ENCODE data around the gene NDUFC2. TPM values are rescaled to one million over a fixed set of nuclear protein-coding genes. Genes with fewer than 3 reads are reported as not detected.

The NDUFC2 gene
- total RNA-seq, 6 experiments from 2014 or later: 330 to 476 (median 410) TPM

GRCh38 chr11:78022397-78023396, 57.0 kb downstream of the NDUFC2 start, which contains the start of gene KCTD14:
TSS of gene KCTD14 (minus strand) at chr11:78023276. CDS start at chr11:78023249, 27 bp downstream.
- H3K27ac Mint-ChIP-seq: peak within 1 kb of the TSS; percentile 10; the same call in 1 of the 2 replicates
- no peak for DNase-seq

GRCh38 chr11:78021611-78022010, 58.1 kb downstream of the NDUFC2 start:
- no peaks in the 10 kb centered on the region for H3K36me3 Mint-ChIP-seq (ENCODE audit: low read depth)
- H3K4me3 Mint-ChIP-seq: no peak overlapping the region
- no peak for DNase-seq
- TF ChIP-seq CTCF (IDR thresholded peaks at IDR 0.05): no peak
- peaks cover 23% of the 10 kb centered on the region for H3K4me1 Mint-ChIP-seq (ENCODE audit: low read depth)
- H3K27me3 Mint-ChIP-seq (ENCODE audit: insufficient read depth): peaks cover 3% of the 10 kb centered on the region
- H3K27ac Mint-ChIP-seq: no peak overlapping the region
- no peaks in the 10 kb centered on the region for H3K9me3 Mint-ChIP-seq

More at GRCh38 chr11:78022397-78023396, 57.0 kb downstream of the NDUFC2 start, which contains the start of gene KCTD14:
- no peak for TF ChIP-seq CTCF (IDR thresholded peaks at IDR 0.05)
- Mint-ChIP-seq H3K27me3 (ENCODE audit: insufficient read depth) (peaks cover 2% of the 10 kb centered on the region), H3K9me3 (no peaks in the 10 kb centered on the region), H3K36me3 (ENCODE audit: low read depth) (no peaks in the 10 kb centered on the region), H3K4me1 (ENCODE audit: low read depth) (peaks cover 23% of the 10 kb centered on the region), H3K4me3 (peak within 1 kb of the TSS; percentile 78)

- no peak for DNase-seq
- Mint-ChIP-seq H3K36me3 (ENCODE audit: low read depth) (no peaks in the 10 kb centered on the region), H3K4me3 (no peak overlapping the region), H3K4me1 (ENCODE audit: low read depth) (peaks cover 23% of the 10 kb centered on the region), H3K9me3 (no peaks in the 10 kb centered on the region), H3K27ac (no peak overlapping the region), H3K27me3 (ENCODE audit: insufficient read depth) (peaks cover 3% of the 10 kb centered on the region)
- no peak for TF ChIP-seq CTCF (IDR thresholded peaks at IDR 0.05)
Measured at GRCh38 chr11:78020246-78020645, 59.4 kb downstream of the NDUFC2 start.

GRCh38 chr11:78019808-78020207, 59.9 kb downstream of the NDUFC2 start:
- no peak for TF ChIP-seq CTCF (IDR thresholded peaks at IDR 0.05)
- Mint-ChIP-seq H3K4me1 (ENCODE audit: low read depth) (peaks cover 23% of the 10 kb centered on the region), H3K36me3 (ENCODE audit: low read depth) (no peaks in the 10 kb centered on the region), H3K9me3 (no peaks in the 10 kb centered on the region), H3K27me3 (ENCODE audit: insufficient read depth) (peaks cover 3% of the 10 kb centered on the region), H3K27ac (no peak overlapping the region), H3K4me3 (no peak overlapping the region)
- no peak for DNase-seq

Other genes with a start within 250 kb of the NDUFC2 start
- gene INTS4, start 85.2 kb downstream of the NDUFC2 start, total RNA-seq (2021; fragmentation: NEBNext Ultra II Directional; extraction: Animal tissue kit (Norgen Biotek cat#: 25700)): 10 to 100 TPM; 23.8 to 30.1 (median 28.3) TPM
- 1 to 10 TPM in 2 of 6 experiments, under 1 TPM in 4; 0.17 to 1.5 (median 0.64) TPM for gene KCTD14, start 56.6 kb downstream of the NDUFC2 start, total RNA-seq (2021; fragmentation: NEBNext Ultra II Directional; extraction: Animal tissue kit (Norgen Biotek cat#: 25700))
- gene THRSP, start 16.0 kb downstream of the NDUFC2 start, total RNA-seq (2021; fragmentation: NEBNext Ultra II Directional; extraction: Animal tissue kit (Norgen Biotek cat#: 25700)): not detected
- 10 to 100 TPM; 62.0 to 84.0 (median 69.8) TPM for gene ALG8, start 59.8 kb upstream of the NDUFC2 start, total RNA-seq (2021; fragmentation: NEBNext Ultra II Directional; extraction: Animal tissue kit (Norgen Biotek cat#: 25700))
- 10 to 100 TPM; 10.4 to 15.7 (median 12.6) TPM for gene KCTD21, start 108.8 kb upstream of the NDUFC2 start, total RNA-seq (2021; fragmentation: NEBNext Ultra II Directional; extraction: Animal tissue kit (Norgen Biotek cat#: 25700))
- 10 to 100 TPM in 1 of 6 experiments, 1 to 10 TPM in 5; 8.5 to 10.6 (median 9.0) TPM for gene USP35, start 109.1 kb upstream of the NDUFC2 start, total RNA-seq (2021; fragmentation: NEBNext Ultra II Directional; extraction: Animal tissue kit (Norgen Biotek cat#: 25700))

Measured in HFFc6 (cell line).